ENCODE results near the gene ARHGAP15.

ARHGAP15 gene

GRCh38 chr2:143702931-143703330, 573.7 kb downstream of the ARHGAP15 start:
- H3K9ac ChIP-seq: no peak overlapping the region
- no peaks in the 10 kb centered on the region for H3K4me1 ChIP-seq (ENCODE audit: low read depth, poor library complexity, severe bottlenecking)
- no peak overlapping the region for H3K27ac ChIP-seq
- H2AFZ ChIP-seq (ENCODE audit: low read depth): no peak overlapping the region
- no peak overlapping the region for H3K4me3 ChIP-seq (IDR thresholded peaks at IDR 0.05; ENCODE audit: insufficient read depth, low read depth, low read length)
- TF ChIP-seq, protein P1, sequence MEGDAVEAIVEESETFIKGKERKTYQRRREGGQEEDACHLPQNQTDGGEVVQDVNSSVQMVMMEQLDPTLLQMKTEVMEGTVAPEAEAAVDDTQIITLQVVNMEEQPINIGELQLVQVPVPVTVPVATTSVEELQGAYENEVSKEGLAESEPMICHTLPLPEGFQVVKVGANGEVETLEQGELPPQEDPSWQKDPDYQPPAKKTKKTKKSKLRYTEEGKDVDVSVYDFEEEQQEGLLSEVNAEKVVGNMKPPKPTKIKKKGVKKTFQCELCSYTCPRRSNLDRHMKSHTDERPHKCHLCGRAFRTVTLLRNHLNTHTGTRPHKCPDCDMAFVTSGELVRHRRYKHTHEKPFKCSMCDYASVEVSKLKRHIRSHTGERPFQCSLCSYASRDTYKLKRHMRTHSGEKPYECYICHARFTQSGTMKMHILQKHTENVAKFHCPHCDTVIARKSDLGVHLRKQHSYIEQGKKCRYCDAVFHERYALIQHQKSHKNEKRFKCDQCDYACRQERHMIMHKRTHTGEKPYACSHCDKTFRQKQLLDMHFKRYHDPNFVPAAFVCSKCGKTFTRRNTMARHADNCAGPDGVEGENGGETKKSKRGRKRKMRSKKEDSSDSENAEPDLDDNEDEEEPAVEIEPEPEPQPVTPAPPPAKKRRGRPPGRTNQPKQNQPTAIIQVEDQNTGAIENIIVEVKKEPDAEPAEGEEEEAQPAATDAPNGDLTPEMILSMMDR (conservative IDR thresholded peaks at IDR 0.05; ENCODE audit: low read depth, low read length): no peak
- no peaks in the 10 kb centered on the region for H3K79me2 ChIP-seq (ENCODE audit: insufficient read depth, low read depth)
- H3K36me3 ChIP-seq (ENCODE audit: insufficient read depth): no peaks in the 10 kb centered on the region
- no peaks in the 10 kb centered on the region for H3K27me3 ChIP-seq (ENCODE audit: insufficient read depth, low read depth)
- no peak overlapping the region for H3K4me2 ChIP-seq
- no peaks in the 10 kb centered on the region for H4K20me1 ChIP-seq (ENCODE audit: insufficient read depth)

DNA sequence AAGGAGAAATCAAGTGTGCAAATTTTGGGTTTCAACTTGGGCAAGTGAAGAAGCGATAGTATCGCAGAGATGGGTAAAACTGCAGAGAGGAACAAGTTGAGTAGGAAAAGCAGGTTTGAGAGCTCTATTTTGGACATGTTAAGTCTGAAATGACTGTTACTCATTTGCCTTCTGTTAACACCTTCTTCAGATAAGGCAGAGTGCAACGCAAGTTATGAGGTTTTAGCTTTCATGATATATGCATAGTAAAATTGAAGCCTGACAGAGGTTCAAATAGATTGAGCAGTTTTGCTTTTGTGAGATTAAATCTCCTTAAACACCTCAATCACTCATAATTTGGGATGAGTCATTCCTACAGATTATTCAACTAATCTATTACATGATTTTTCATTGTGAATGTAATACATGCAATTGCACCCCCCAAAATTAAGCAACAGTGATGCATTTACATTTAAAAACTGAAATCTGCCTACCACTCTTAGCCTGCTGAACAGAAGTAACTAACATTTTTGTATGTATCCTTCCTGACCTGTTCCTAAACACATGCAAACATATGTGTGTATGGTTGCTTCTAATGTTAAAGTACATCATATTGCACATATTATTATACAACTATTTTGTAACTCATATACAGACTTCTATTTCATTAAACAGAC, 575.4 kb downstream of the ARHGAP15 start:
- TF ChIP-seq, protein P1 (conservative IDR thresholded peaks at IDR 0.05; ENCODE audit: low read depth, low read length): no peak
- H3K4me2 ChIP-seq: no peak overlapping the region
- no peak overlapping the region for H2AFZ ChIP-seq (ENCODE audit: low read depth)
- H3K9ac ChIP-seq: no peak overlapping the region
- no peaks in the 10 kb centered on the region for H3K36me3 ChIP-seq (ENCODE audit: insufficient read depth)
- H4K20me1 ChIP-seq (ENCODE audit: insufficient read depth): no peaks in the 10 kb centered on the region
- H3K27me3 ChIP-seq (ENCODE audit: insufficient read depth, low read depth): no peaks in the 10 kb centered on the region
- no peak overlapping the region for H3K4me3 ChIP-seq (IDR thresholded peaks at IDR 0.05; ENCODE audit: insufficient read depth, low read depth, low read length)
- H3K79me2 ChIP-seq (ENCODE audit: insufficient read depth, low read depth): no peaks in the 10 kb centered on the region
- no peak overlapping the region for H3K27ac ChIP-seq
- no peaks in the 10 kb centered on the region for H3K4me1 ChIP-seq (ENCODE audit: low read depth, poor library complexity, severe bottlenecking)

DNA sequence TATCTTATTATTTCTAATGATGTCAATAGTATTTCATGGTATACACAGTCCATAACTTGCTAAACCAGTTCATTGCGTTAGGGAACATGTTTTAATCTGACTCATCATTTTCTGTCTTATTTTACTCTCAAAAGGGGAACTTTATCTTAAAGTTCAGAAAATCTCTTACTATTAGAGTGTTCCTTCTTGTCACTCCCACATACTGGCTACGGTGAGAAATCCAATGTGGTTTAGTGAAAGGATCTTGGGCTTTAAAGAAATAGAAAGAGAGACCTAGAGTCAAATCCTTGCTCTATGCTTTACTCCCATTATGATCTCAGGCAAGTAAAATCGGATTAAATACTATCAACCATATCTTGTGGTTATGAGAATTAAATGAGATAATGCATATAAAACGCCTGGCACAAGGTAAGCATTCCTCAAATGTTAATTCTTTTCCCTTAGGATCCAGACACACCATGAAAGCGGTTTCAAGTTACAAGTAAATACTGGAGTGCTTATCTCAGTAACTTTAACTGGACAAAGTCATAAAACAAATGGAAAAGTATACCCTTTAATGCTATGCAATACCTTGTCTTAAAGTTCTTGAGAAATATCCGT, 576.0 kb downstream of the ARHGAP15 start:
- H3K9ac ChIP-seq: no peak overlapping the region
- TF ChIP-seq, protein P1 (conservative IDR thresholded peaks at IDR 0.05; ENCODE audit: low read depth, low read length): no peak
- no peak overlapping the region for H2AFZ ChIP-seq (ENCODE audit: low read depth)
- H3K4me2 ChIP-seq: no peak overlapping the region
- H3K27me3 ChIP-seq (ENCODE audit: insufficient read depth, low read depth): no peaks in the 10 kb centered on the region
- no peaks in the 10 kb centered on the region for H3K79me2 ChIP-seq (ENCODE audit: insufficient read depth, low read depth)
- H3K4me1 ChIP-seq (ENCODE audit: low read depth, poor library complexity, severe bottlenecking): no peaks in the 10 kb centered on the region
- no peak overlapping the region for H3K27ac ChIP-seq
- no peaks in the 10 kb centered on the region for H3K36me3 ChIP-seq (ENCODE audit: insufficient read depth)
- no peaks in the 10 kb centered on the region for H4K20me1 ChIP-seq (ENCODE audit: insufficient read depth)
- no peak overlapping the region for H3K4me3 ChIP-seq (IDR thresholded peaks at IDR 0.05; ENCODE audit: insufficient read depth, low read depth, low read length)

DNA sequence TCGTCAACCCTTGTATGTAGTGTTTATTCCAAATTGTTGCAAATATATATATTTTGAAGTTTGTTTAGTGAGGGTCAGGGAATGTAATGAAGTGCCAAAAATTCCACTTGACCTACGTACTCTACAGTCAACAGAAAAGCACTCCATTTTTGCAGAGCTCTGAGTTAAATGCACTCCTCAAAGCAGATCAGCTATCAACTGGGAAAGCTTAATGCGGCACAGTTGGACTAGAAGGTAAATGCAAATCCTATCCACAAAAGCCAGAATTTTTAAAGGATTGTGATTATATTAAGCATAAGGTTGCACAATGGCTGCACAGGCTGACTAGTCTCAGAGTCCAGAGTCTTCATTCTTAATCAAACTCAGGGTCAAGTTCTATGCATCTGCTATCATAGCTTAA, 577.1 kb downstream of the ARHGAP15 start:
- H3K4me1 ChIP-seq (ENCODE audit: low read depth, poor library complexity, severe bottlenecking): no peaks in the 10 kb centered on the region
- no peak overlapping the region for H3K9ac ChIP-seq
- no peaks in the 10 kb centered on the region for H4K20me1 ChIP-seq (ENCODE audit: insufficient read depth)
- no peak overlapping the region for H2AFZ ChIP-seq (ENCODE audit: low read depth)
- H3K36me3 ChIP-seq (ENCODE audit: insufficient read depth): no peaks in the 10 kb centered on the region
- TF ChIP-seq, protein P1 (conservative IDR thresholded peaks at IDR 0.05; ENCODE audit: low read depth, low read length): no peak
- no peaks in the 10 kb centered on the region for H3K27me3 ChIP-seq (ENCODE audit: insufficient read depth, low read depth)
- H3K4me3 ChIP-seq (IDR thresholded peaks at IDR 0.05; ENCODE audit: insufficient read depth, low read depth, low read length): no peak overlapping the region
- H3K4me2 ChIP-seq: no peak overlapping the region
- H3K27ac ChIP-seq: no peak overlapping the region
- no peaks in the 10 kb centered on the region for H3K79me2 ChIP-seq (ENCODE audit: insufficient read depth, low read depth)

Data from KMS-11 (cell line).